ENCODE data around the gene POLG. TPM values are rescaled to one million over a fixed set of nuclear protein-coding genes. Genes with fewer than 3 reads are reported as not detected.

The POLG gene
- total RNA-seq, 2 experiments from 2014 or later, result 80.2 to 93.7 TPM

DNA sequence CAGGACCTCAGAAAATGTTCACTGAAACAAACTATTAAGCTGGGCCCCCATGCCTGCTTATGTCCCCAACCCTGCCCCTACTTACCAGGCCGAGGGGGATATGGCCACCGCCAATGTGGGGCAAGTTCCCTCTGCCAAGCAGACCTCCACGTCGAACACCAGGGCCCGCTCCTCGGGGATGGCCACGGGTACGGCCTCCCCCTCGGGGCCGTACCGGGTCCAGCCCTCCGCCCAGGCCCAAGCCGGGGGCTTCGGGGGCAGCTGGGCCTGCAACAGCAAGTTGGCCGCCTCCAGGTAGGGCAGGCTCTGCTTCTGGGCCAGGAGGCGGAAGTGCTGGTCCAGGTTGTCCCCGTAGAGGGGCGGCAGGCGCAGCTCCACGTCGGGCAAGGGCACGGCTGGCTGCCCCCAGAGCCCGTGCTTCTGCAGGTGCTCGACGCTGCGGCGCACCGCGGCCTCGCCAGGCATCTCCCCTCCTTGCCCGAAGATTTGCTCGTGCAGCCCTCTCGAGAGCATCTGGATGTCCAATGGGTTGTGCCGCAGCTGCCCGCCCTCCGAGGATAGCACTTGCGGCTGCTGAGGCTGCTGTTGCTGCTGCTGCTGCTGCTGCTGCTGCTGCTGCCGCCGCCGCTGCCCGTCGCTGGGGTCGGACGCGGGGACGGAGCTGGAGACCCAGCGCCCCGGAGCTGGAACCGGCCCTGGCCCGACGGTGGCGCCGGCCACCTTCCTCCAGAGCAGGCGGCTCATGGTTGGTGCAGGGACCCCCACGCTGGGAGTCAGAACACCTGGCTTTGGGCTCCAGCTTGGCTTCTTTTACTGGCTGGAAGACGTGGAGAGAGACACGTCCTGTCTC, 1.4 kb downstream of the POLG start:
- Histone ChIP-seq H3K79me2 (ENCODE audit: insufficient read depth, low read depth, low read length) (peaks cover 49% of the 10 kb centered on the region), H3K9me2 (ENCODE audit: insufficient read depth, low read length) (no peaks in the 10 kb centered on the region), H3K36me3 (ENCODE audit: insufficient read depth, low read length) (peaks cover 52% of the 10 kb centered on the region), H3K4me1 (ENCODE audit: insufficient read depth, low read length, poor library complexity, severe bottlenecking) (peaks cover 39% of the 10 kb centered on the region), H3K4me3 (ENCODE audit: low read depth, low read length, poor library complexity, severe bottlenecking) (peak overlapping the region; percentile 94), H2AFZ (ENCODE audit: low read length) (no peak overlapping the region), H3K27ac (ENCODE audit: low read depth, low read length, poor library complexity, severe bottlenecking) (peak overlapping the region; percentile 60), H3K4me2 (ENCODE audit: low read length) (peak overlapping the region; percentile 85), H4K20me1 (ENCODE audit: insufficient read depth, low read length) (peaks cover 21% of the 10 kb centered on the region), H3K9me3 (ENCODE audit: low read length) (no peaks in the 10 kb centered on the region)
- ChIA-PET POLR2A (interaction anchor here (1.7 kb wide), 1 partner anchor 27 kb away, joined by 4 read pairs; no protein-coding TSS in a partner anchor), CTCF (ENCODE audit: unreplicated experiment) (no interaction called here)
- peak; percentile 25 for DNase-seq (ENCODE audit: low spot score)
- intact Hi-C loops (cut with micrococcal nuclease; ENCODE audit: unreplicated experiment), result no loop called here
- TSS peak; percentile 37 for BruUV-seq (replicated peaks)
- no peak for TF ChIP-seq EZH2phosphoT487 (IDR thresholded peaks at IDR 0.05; ENCODE audit: borderline replicate concordance, low read depth, low read length)

- Histone ChIP-seq H3K4me3 (ENCODE audit: low read depth, low read length, poor library complexity, severe bottlenecking) (peak overlapping the region; percentile 94), H3K36me3 (ENCODE audit: insufficient read depth, low read length) (peaks cover 60% of the 10 kb centered on the region), H3K9me2 (ENCODE audit: insufficient read depth, low read length) (no peaks in the 10 kb centered on the region), H3K4me2 (ENCODE audit: low read length) (peak overlapping the region; percentile 85), H3K27ac (ENCODE audit: low read depth, low read length, poor library complexity, severe bottlenecking) (no peak overlapping the region), H4K20me1 (ENCODE audit: insufficient read depth, low read length) (peaks cover 23% of the 10 kb centered on the region), H3K9me3 (ENCODE audit: low read length) (no peaks in the 10 kb centered on the region), H3K79me2 (ENCODE audit: insufficient read depth, low read depth, low read length) (peaks cover 49% of the 10 kb centered on the region), H2AFZ (ENCODE audit: low read length) (no peak overlapping the region), H3K4me1 (ENCODE audit: insufficient read depth, low read length, poor library complexity, severe bottlenecking) (peaks cover 39% of the 10 kb centered on the region)
- peak; percentile 48 for DNase-seq (ENCODE audit: low spot score)
- TF ChIP-seq, protein P1, sequence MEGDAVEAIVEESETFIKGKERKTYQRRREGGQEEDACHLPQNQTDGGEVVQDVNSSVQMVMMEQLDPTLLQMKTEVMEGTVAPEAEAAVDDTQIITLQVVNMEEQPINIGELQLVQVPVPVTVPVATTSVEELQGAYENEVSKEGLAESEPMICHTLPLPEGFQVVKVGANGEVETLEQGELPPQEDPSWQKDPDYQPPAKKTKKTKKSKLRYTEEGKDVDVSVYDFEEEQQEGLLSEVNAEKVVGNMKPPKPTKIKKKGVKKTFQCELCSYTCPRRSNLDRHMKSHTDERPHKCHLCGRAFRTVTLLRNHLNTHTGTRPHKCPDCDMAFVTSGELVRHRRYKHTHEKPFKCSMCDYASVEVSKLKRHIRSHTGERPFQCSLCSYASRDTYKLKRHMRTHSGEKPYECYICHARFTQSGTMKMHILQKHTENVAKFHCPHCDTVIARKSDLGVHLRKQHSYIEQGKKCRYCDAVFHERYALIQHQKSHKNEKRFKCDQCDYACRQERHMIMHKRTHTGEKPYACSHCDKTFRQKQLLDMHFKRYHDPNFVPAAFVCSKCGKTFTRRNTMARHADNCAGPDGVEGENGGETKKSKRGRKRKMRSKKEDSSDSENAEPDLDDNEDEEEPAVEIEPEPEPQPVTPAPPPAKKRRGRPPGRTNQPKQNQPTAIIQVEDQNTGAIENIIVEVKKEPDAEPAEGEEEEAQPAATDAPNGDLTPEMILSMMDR (conservative IDR thresholded peaks at IDR 0.05; ENCODE audit: low read length), result peak; percentile 76
- TF ChIP-seq EZH2phosphoT487 (IDR thresholded peaks at IDR 0.05; ENCODE audit: borderline replicate concordance, low read depth, low read length), result no peak
- intact Hi-C loops (cut with micrococcal nuclease; ENCODE audit: unreplicated experiment), result no loop called here
- CTCF ChIA-PET (ENCODE audit: unreplicated experiment), result interaction anchor here (0.5 kb wide), 1 partner anchor 1204 kb away, joined by 3 read pairs; no protein-coding TSS in a partner anchor
- POLR2A ChIA-PET, result interaction anchor here (1.7 kb wide), 1 partner anchor 26 kb away, joined by 4 read pairs; no protein-coding TSS in a partner anchor
- BruUV-seq (replicated peaks), result no TSS peak
Observed at GRCh38 chr15:89332446-89332845, 2.2 kb downstream of the POLG start.

GRCh38 chr15:89330881-89331595, 3.6 kb downstream of the POLG start:
- H4K20me1 ChIP-seq (ENCODE audit: insufficient read depth, low read length), result peaks cover 25% of the 10 kb centered on the region
- no peak overlapping the region for H2AFZ ChIP-seq (ENCODE audit: low read length)
- H3K9me2 ChIP-seq (ENCODE audit: insufficient read depth, low read length), result no peaks in the 10 kb centered on the region
- ChIA-PET CTCF (ENCODE audit: unreplicated experiment) (no interaction called here), POLR2A (interaction anchor here (0.6 to 0.9 kb wide), 3 partner anchors 8 to 315 kb away, joined by 3 to 10 read pairs (median 4); no protein-coding TSS in a partner anchor)
- no peak for DNase-seq (ENCODE audit: low spot score)
- peaks cover 39% of the 10 kb centered on the region for H3K4me1 ChIP-seq (ENCODE audit: insufficient read depth, low read length, poor library complexity, severe bottlenecking)
- H3K4me2 ChIP-seq (ENCODE audit: low read length), result peak overlapping the region; percentile 85
- no peak for TF ChIP-seq EZH2phosphoT487 (IDR thresholded peaks at IDR 0.05; ENCODE audit: borderline replicate concordance, low read depth, low read length)
- TF ChIP-seq, protein P1 (conservative IDR thresholded peaks at IDR 0.05; ENCODE audit: low read length), result no peak
- BruUV-seq (replicated peaks), result no TSS peak
- no peak overlapping the region for H3K27ac ChIP-seq (ENCODE audit: low read depth, low read length, poor library complexity, severe bottlenecking)
- intact Hi-C loops (cut with micrococcal nuclease; ENCODE audit: unreplicated experiment), result no loop called here
- peaks cover 74% of the 10 kb centered on the region for H3K36me3 ChIP-seq (ENCODE audit: insufficient read depth, low read length)
- peaks cover 49% of the 10 kb centered on the region for H3K79me2 ChIP-seq (ENCODE audit: insufficient read depth, low read depth, low read length)
- H3K9me3 ChIP-seq (ENCODE audit: low read length), result no peaks in the 10 kb centered on the region
- H3K4me3 ChIP-seq (ENCODE audit: low read depth, low read length, poor library complexity, severe bottlenecking), result peak overlapping the region; percentile 9

All from OCI-LY7 (cell line).